H9 (cell line): ENCODE data around the gene FAM110A. TPM values are rescaled to one million over a fixed set of nuclear protein-coding genes. Genes with fewer than 3 reads are reported as not detected.

ENCODE experiments used
- DNase-seq: peaks from one replicate; pipeline ENCODE4 v3.0.0-alpha.2; 2017
- H2AFZ ChIP-seq: one replicate; pipeline ENCODE4 v1.6.1; 2013; ENCODE audit warnings: mild to moderate bottlenecking, low read length, control low read depth, moderate library complexity
- H2AK5ac ChIP-seq: 2 replicates; pipeline ENCODE4 v1.6.1; 2013; ENCODE audit warnings: low read length, control low read depth, mixed read lengths; ENCODE audit not compliant: insufficient read length
- H2BK120ac ChIP-seq: one replicate; pipeline ENCODE4 v1.6.1; 2013; ENCODE audit warnings: low read depth, mild to moderate bottlenecking, low read length, control low read depth, inconsistent platforms; ENCODE audit not compliant: poor library complexity, severe bottlenecking
- H2BK12ac ChIP-seq: 2 replicates; pipeline ENCODE4 v1.6.1; 2013; ENCODE audit warnings: low read length, control low read depth, mixed read lengths, low read depth; ENCODE audit not compliant: insufficient read length
- H2BK15ac ChIP-seq: 2 replicates; pipeline ENCODE4 v1.6.1; 2013; ENCODE audit warnings: low read depth, low read length, control low read depth
- H2BK20ac ChIP-seq: one replicate; pipeline ENCODE4 v1.6.1; 2013; ENCODE audit warnings: low read depth, mild to moderate bottlenecking, low read length, control low read depth, inconsistent platforms; ENCODE audit not compliant: poor library complexity, severe bottlenecking
- H2BK5ac ChIP-seq: 2 replicates; pipeline ENCODE4 v1.6.1; 2013; ENCODE audit warnings: low read length, control low read depth, mixed read lengths; ENCODE audit not compliant: insufficient read length
- H3K14ac ChIP-seq: 2 replicates; pipeline ENCODE4 v1.6.1; 2013; ENCODE audit warnings: low read length, control low read depth; ENCODE audit not compliant: insufficient read depth
- H3K18ac ChIP-seq: 2 replicates; pipeline ENCODE4 v1.6.1; 2013; ENCODE audit warnings: low read depth, mild to moderate bottlenecking, mixed read lengths, low read length, control low read depth; ENCODE audit not compliant: insufficient read length
- H3K23ac ChIP-seq: 2 replicates; pipeline ENCODE4 v1.6.1; 2013; ENCODE audit warnings: low read length, control low read depth, mixed read lengths, low read depth; ENCODE audit not compliant: insufficient read length
- H3K23me2 ChIP-seq: 2 replicates; pipeline ENCODE4 v1.6.1; 2013; ENCODE audit warnings: low read depth, mild to moderate bottlenecking, mixed read lengths, low read length, control low read depth; ENCODE audit not compliant: insufficient read length, poor library complexity, severe bottlenecking
- H3K27ac ChIP-seq: 2 replicates; pipeline ENCODE4 v1.5.1; 2013; ENCODE audit warnings: low read length, control low read depth, mixed read lengths, low read depth; ENCODE audit not compliant: insufficient read length
- H3K27me3 ChIP-seq: 2 replicates; pipeline ENCODE4 v1.6.1; 2013; ENCODE audit warnings: low read length, control low read depth, inconsistent platforms; ENCODE audit not compliant: insufficient read depth
- H3K4ac ChIP-seq: 2 replicates; pipeline ENCODE4 v1.6.1; 2013; ENCODE audit warnings: low read depth, mild to moderate bottlenecking, control low read depth, inconsistent platforms, low read length, moderate library complexity
- H3K4me1 ChIP-seq: 2 replicates; pipeline ENCODE4 v1.6.1; 2013; ENCODE audit warnings: low read length, control low read depth, inconsistent platforms; ENCODE audit not compliant: insufficient read depth
- H3K4me2 ChIP-seq: 2 replicates; pipeline ENCODE4 v1.6.1; 2013; ENCODE audit warnings: low read length, control low read depth, mixed read lengths; ENCODE audit not compliant: insufficient read length, insufficient read depth
- H3K56ac ChIP-seq: 2 replicates; pipeline ENCODE4 v1.6.1; 2013; ENCODE audit warnings: low read depth, mild to moderate bottlenecking, mixed read lengths, low read length, control low read depth; ENCODE audit not compliant: insufficient read length
- H3K79me1 ChIP-seq: 2 replicates; pipeline ENCODE4 v1.6.1; 2013; ENCODE audit warnings: low read depth, mild to moderate bottlenecking, moderate library complexity, low read length, control low read depth, inconsistent platforms; ENCODE audit not compliant: insufficient read depth, poor library complexity, severe bottlenecking
- H3K79me2 ChIP-seq: 2 replicates; pipeline ENCODE4 v1.6.1; 2013; ENCODE audit warnings: low read length, control low read depth, inconsistent platforms; ENCODE audit not compliant: insufficient read depth
- H3K9ac ChIP-seq: 2 replicates; pipeline ENCODE4 v1.6.1; 2013; ENCODE audit warnings: low read length, control low read depth, mixed read lengths; ENCODE audit not compliant: insufficient read length; ENCODE audit errors: extremely low read depth
- H3K9me3 ChIP-seq: one replicate; pipeline ENCODE4 v1.6.1; 2013; ENCODE audit warnings: low read depth, low read length, inconsistent platforms; ENCODE audit not compliant: control insufficient read depth
- H3T11ph ChIP-seq: one replicate; pipeline ENCODE4 v1.6.1; 2013; ENCODE audit warnings: mild to moderate bottlenecking, low read length, control low read depth, inconsistent platforms
- H4K20me1 ChIP-seq: one replicate; pipeline ENCODE4 v1.6.1; 2013; ENCODE audit not compliant: control insufficient read depth, insufficient read length, insufficient read depth
- H4K5ac ChIP-seq: 2 replicates; pipeline ENCODE4 v1.6.1; 2013; ENCODE audit warnings: low read depth, mild to moderate bottlenecking, mixed read lengths, low read length, control low read depth; ENCODE audit not compliant: insufficient read length
- H4K8ac ChIP-seq: replicated peaks from 2 replicates; pipeline ENCODE4 v1.6.1; 2013; ENCODE audit warnings: low read length, control low read depth, mixed read lengths, low read depth; ENCODE audit not compliant: insufficient read length
- H4K91ac ChIP-seq: 2 replicates; pipeline ENCODE4 v1.6.1; 2013; ENCODE audit warnings: low read depth, mild to moderate bottlenecking, moderate library complexity, mixed read lengths, low read length, control low read depth; ENCODE audit not compliant: insufficient read length
- H3K27ac Mint-ChIP-seq, 3 experiments: 2 replicates in 2 of 3; 3 replicates in 1 of 3; pipeline ENCODE4 v1.8.0; 2020 to 2021; ENCODE audit warnings: mixed read lengths in 3 of 3, mild to moderate bottlenecking in 1 of 3, moderate library complexity in 1 of 3
- H3K27me3 Mint-ChIP-seq: 2 replicates; pipeline ENCODE4 v1.8.0; 2021; ENCODE audit warnings: low read depth, mild to moderate bottlenecking, moderate library complexity, mixed read lengths
- H3K36me3 Mint-ChIP-seq, 3 experiments: 2 replicates in 2 of 3; 3 replicates in 1 of 3; pipeline ENCODE4 v1.8.0; 2020 to 2021; ENCODE audit warnings: low read depth in 3 of 3, mixed read lengths in 3 of 3; ENCODE audit not compliant: insufficient read depth in 1 of 3
- H3K4me1 Mint-ChIP-seq, 2 experiments: 2 replicates each; pipeline ENCODE4 v1.8.0; 2020; ENCODE audit warnings: mixed read lengths in 2 of 2
- H3K4me3 Mint-ChIP-seq, 2 experiments: 2 replicates in 1 of 2; 3 replicates in 1 of 2; pipeline ENCODE4 v1.8.0; 2020 to 2021; ENCODE audit warnings: mild to moderate bottlenecking in 2 of 2, mixed read lengths in 2 of 2, moderate library complexity in 1 of 2
- H3K9me3 Mint-ChIP-seq, 2 experiments: 2 replicates in 1 of 2; 3 replicates in 1 of 2; pipeline ENCODE4 v1.8.0; 2020; ENCODE audit warnings: mild to moderate bottlenecking in 2 of 2, mixed read lengths in 2 of 2, moderate library complexity in 1 of 2
- WGBS: extraction: QIAGEN DNeasy Blood & Tissue Kit; methylation state at CpG from one replicate; pipeline ENCODE4 v1.1.7; 2013; ENCODE audit warnings: missing lambda C conversion rate, low lambda C conversion rate, mixed read lengths; ENCODE audit not compliant: insufficient read length; ENCODE audit errors: extremely low coverage; 5-methylcytosine and 5-hydroxymethylcytosine counted together
- total RNA-seq: library from RNA; stranded (reverse); gene quantifications from 2 replicates; pipeline ENCODE4 v1.2.1, GENCODE V29; 2021
- TF ChIP-seq, protein P1 (sequence below): fragments of 200-600 bp; sonication (generic); conservative IDR thresholded peaks from 3 replicates; pipeline ENCODE4 v1.8.0; 2021; ENCODE audit warnings: antibody characterized with exemption, mild to moderate bottlenecking

Gene FAM110A
- total RNA-seq, 1 experiment from 2014 or later = 10.3 TPM

DNA sequence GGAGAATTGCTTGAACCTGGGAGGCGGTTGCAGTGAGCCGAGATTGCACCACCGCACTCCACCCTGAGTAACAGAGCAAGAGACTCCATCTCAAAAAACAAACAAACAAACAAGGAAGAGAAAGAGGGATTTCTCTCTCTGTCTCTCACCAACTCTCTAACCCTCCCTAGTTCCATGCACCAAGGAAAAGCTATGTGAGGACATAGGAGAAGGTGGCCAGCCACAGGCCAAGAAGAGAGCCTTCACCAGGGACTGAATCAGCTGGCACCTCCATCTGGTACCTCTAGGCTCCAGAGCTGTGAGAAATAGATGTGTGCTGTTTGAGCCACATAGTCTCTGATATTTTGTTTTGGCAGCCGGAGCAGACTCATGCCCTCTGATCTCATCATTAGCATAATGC lies 9.0 kb upstream of the FAM110A start:
- no peak overlapping the region for H4K5ac ChIP-seq
- no peaks in the 10 kb centered on the region for H3K4me1 ChIP-seq
- no peak for DNase-seq
- no peak overlapping the region for H3K4me2 ChIP-seq
- no peak overlapping the region for H2BK20ac ChIP-seq
- H3K36me3 Mint-ChIP-seq = 0 out of 7 replicates have a peak, but pooled peaks cover 0 to 3% (median 0%) of the 10 kb centered on the region in 3 experiments
- H3K27ac ChIP-seq = no peak overlapping the region
- no CpG with 5 or more reads among the region's 4 CpGs for WGBS
- H2BK15ac ChIP-seq = no peak overlapping the region
- H3K9ac ChIP-seq = no peak overlapping the region
- H3K56ac ChIP-seq = no peak overlapping the region
- no peaks in the 10 kb centered on the region for H3K79me1 ChIP-seq
- no peak overlapping the region for H3K18ac ChIP-seq
- TF ChIP-seq, protein P1, sequence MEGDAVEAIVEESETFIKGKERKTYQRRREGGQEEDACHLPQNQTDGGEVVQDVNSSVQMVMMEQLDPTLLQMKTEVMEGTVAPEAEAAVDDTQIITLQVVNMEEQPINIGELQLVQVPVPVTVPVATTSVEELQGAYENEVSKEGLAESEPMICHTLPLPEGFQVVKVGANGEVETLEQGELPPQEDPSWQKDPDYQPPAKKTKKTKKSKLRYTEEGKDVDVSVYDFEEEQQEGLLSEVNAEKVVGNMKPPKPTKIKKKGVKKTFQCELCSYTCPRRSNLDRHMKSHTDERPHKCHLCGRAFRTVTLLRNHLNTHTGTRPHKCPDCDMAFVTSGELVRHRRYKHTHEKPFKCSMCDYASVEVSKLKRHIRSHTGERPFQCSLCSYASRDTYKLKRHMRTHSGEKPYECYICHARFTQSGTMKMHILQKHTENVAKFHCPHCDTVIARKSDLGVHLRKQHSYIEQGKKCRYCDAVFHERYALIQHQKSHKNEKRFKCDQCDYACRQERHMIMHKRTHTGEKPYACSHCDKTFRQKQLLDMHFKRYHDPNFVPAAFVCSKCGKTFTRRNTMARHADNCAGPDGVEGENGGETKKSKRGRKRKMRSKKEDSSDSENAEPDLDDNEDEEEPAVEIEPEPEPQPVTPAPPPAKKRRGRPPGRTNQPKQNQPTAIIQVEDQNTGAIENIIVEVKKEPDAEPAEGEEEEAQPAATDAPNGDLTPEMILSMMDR = no peak
- no peaks in the 10 kb centered on the region for H3K23me2 ChIP-seq
- no peak overlapping the region for H3K4me3 Mint-ChIP-seq
- H4K8ac ChIP-seq = no peak overlapping the region
- H3T11ph ChIP-seq = no peak overlapping the region
- no peak overlapping the region for H3K14ac ChIP-seq
- H2AFZ ChIP-seq = no peak overlapping the region
- no peaks in the 10 kb centered on the region for H3K27me3 ChIP-seq
- H3K23ac ChIP-seq = no peak overlapping the region
- no peak overlapping the region for H3K4ac ChIP-seq
- no peak overlapping the region for H3K27ac Mint-ChIP-seq
- peaks cover 3 to 4% of the 10 kb centered on the region in 2 experiments; a peak in 4 of 5 replicates for H3K9me3 Mint-ChIP-seq
- no peaks in the 10 kb centered on the region for H3K79me2 ChIP-seq
- no peaks in the 10 kb centered on the region for H3K9me3 ChIP-seq
- no peak overlapping the region for H4K91ac ChIP-seq
- H2BK5ac ChIP-seq = no peak overlapping the region
- no peaks in the 10 kb centered on the region for H4K20me1 ChIP-seq
- H2AK5ac ChIP-seq = no peak overlapping the region
- H3K27me3 Mint-ChIP-seq = peaks cover 2% of the 10 kb centered on the region
- no peak overlapping the region for H2BK120ac ChIP-seq
- no peak overlapping the region for H2BK12ac ChIP-seq
- H3K4me1 Mint-ChIP-seq = peaks cover 9 to 18% of the 10 kb centered on the region in 2 experiments
